Loucy (cell line): ENCODE measurements around the gene PHPT1.

Source experiments
- CTCF ChIP-seq: fragments of 200-600 bp; sonication (generic); conservative IDR thresholded peaks from 2 replicates; pipeline ENCODE4 v1.5.1; 2014; ENCODE audit warnings: mild to moderate bottlenecking, antibody characterized with exemption, low read length
- EZH2phosphoT487 ChIP-seq: fragments of 200-600 bp; IDR thresholded peaks from 2 replicates; pipeline ENCODE4 v1.6.1; 2018; ENCODE audit warnings: antibody characterized with exemption, mild to moderate bottlenecking, moderate library complexity, borderline replicate concordance

DNA sequence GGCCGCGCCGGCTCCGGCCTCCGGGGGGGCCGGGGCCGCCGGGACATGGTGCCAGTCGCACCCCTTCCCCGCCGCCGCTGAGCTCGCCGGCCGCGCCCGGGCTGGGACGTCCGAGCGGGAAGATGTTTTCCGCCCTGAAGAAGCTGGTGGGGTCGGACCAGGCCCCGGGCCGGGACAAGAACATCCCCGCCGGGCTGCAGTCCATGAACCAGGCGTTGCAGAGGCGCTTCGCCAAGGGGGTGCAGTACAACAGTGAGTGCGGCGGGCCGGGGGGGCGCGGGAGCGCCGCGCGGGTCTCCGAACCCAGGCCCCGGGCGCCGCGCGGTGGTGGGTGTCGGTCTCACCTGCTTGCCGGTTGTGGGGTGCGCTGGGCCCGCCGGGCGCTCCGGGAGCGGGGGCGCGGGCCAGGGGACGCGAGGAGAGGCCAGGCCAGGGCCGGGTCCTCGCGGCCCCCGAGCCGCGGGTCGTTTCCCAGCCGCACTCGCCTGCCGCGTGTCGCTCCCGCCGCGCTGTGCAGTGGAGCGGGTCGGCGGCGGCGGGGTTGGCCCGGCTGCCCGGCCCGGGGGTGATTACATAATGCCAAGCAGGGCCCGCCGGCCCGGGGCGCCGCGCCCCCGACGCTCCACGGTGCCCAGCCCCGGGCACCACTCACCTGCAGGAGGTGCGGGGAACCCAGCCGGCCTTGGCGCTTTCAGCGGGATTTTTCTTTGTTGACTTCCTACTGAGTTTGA lies 41.0 kb upstream of the PHPT1 start:
- TF ChIP-seq CTCF (no peak; the same call in 1 of the 2 replicates), EZH2phosphoT487 (no peak)
